DND-41 (cell line): ENCODE data around the gene DNAJC10.

Experiments
- ATAC-seq: fragments of 200-7000 bp; cut with Tn5 transposase; 3 replicates; pipeline ENCODE4 v1.9.1; 2021; ENCODE audit warnings: low read depth; ENCODE audit not compliant: insufficient read depth
- DNase-seq: peaks from one replicate; pipeline ENCODE4 v3.0.0-alpha.2; 2020
- H2AFZ ChIP-seq: 2 replicates; pipeline ENCODE4 v1.6.0; 2012; ENCODE audit warnings: low read depth, low read length
- H3K27ac ChIP-seq: 2 replicates; pipeline ENCODE4 v1.5.1; 2012; ENCODE audit warnings: low read length, inconsistent platforms
- H3K27me3 ChIP-seq: fragments of 200-600 bp; sonication (generic); 2 replicates; pipeline ENCODE4 v1.6.0; 2012; ENCODE audit warnings: low read length, mild to moderate bottlenecking, inconsistent platforms; ENCODE audit not compliant: insufficient read depth, poor library complexity
- H3K36me3 ChIP-seq: 2 replicates; pipeline ENCODE4 v1.5.1; 2012; ENCODE audit warnings: low read length, inconsistent platforms; ENCODE audit not compliant: insufficient read depth
- H3K4me1 ChIP-seq: 2 replicates; pipeline ENCODE4 v1.5.1; 2012; ENCODE audit warnings: mild to moderate bottlenecking, low read length; ENCODE audit not compliant: insufficient read depth
- H3K4me2 ChIP-seq: 2 replicates; pipeline ENCODE4 v1.6.0; 2012; ENCODE audit warnings: mild to moderate bottlenecking, moderate library complexity, low read length, inconsistent platforms; ENCODE audit not compliant: insufficient read depth
- H3K4me3 ChIP-seq, 2 experiments: fragments of 200-600 bp in 1 of 2; shearing (Covaris generic) in 1 of 2; 2 replicates each; pipeline ENCODE4 v1.5.1; 2012 to 2016; ENCODE audit warnings: inconsistent platforms in 2 of 2, low read length in 2 of 2, mild to moderate bottlenecking in 2 of 2, low read depth in 1 of 2, moderate library complexity in 1 of 2
- H3K79me2 ChIP-seq: 2 replicates; pipeline ENCODE4 v1.6.0; 2012; ENCODE audit warnings: low read length, inconsistent platforms; ENCODE audit not compliant: insufficient read depth
- H3K9ac ChIP-seq: 2 replicates; pipeline ENCODE4 v1.6.0; 2012; ENCODE audit warnings: low read depth, mild to moderate bottlenecking, inconsistent platforms, low read length, moderate library complexity
- H3K9me3 ChIP-seq: 2 replicates; pipeline ENCODE4 v1.5.1; 2012; ENCODE audit warnings: low read length, moderate library complexity, mild to moderate bottlenecking, inconsistent platforms; ENCODE audit not compliant: insufficient read depth, severe bottlenecking
- H4K20me1 ChIP-seq: 2 replicates; pipeline ENCODE4 v1.6.0; 2012; ENCODE audit warnings: low read length; ENCODE audit not compliant: insufficient read depth
- CTCF ChIP-seq: IDR thresholded peaks from 2 replicates; pipeline ENCODE4 v1.5.1; 2012; ENCODE audit warnings: borderline replicate concordance, low read length, moderate library complexity, mild to moderate bottlenecking; ENCODE audit not compliant: poor library complexity, severe bottlenecking; ENCODE audit errors: extremely low read depth
- EZH2 ChIP-seq: IDR thresholded peaks from 3 replicates; pipeline ENCODE4 v1.6.1; 2012; ENCODE audit warnings: borderline replicate concordance, low read depth, mild to moderate bottlenecking, moderate library complexity, low read length, inconsistent platforms; ENCODE audit not compliant: severe bottlenecking

The DNAJC10 gene

GRCh38 chr2:182836451-182836850 lies 120.4 kb downstream of the DNAJC10 start:
- Histone ChIP-seq H2AFZ (no peak overlapping the region), H3K27ac (no peak overlapping the region), H3K4me2 (no peak overlapping the region), H3K79me2 (no peaks in the 10 kb centered on the region), H3K4me1 (no peaks in the 10 kb centered on the region; the same call in 1 of the 2 replicates), H3K36me3 (no peaks in the 10 kb centered on the region), H3K9me3 (no peaks in the 10 kb centered on the region), H3K9ac (no peak overlapping the region), H3K27me3 (peaks cover 11% of the 10 kb centered on the region), H4K20me1 (no peaks in the 10 kb centered on the region), H3K4me3 (no peak overlapping the region)
- DNase-seq (no peak), ATAC-seq (no peak)
- TF ChIP-seq EZH2 (no peak), CTCF (no peak)
